Hepatocyte (in vitro differentiated cells): ENCODE data around the gene STK32B.
"Not testable (repeated sequence)": the region's sequence is repeated elsewhere in the genome, so short reads cannot be mapped to it uniquely, and the experiment has no call there.

Experiments used
- CTCF ChIP-seq: fragments of 200-600 bp; sonication (generic); IDR thresholded peaks from 2 replicates; pipeline ENCODE4 v1.5.1; 2016; ENCODE audit warnings: antibody characterized with exemption, mild to moderate bottlenecking; ENCODE audit not compliant: poor library complexity
- EZH2 ChIP-seq: fragments of 200-600 bp; sonication (generic); IDR thresholded peaks from 2 replicates; pipeline ENCODE4 v1.6.1; 2016; ENCODE audit warnings: antibody characterized with exemption, mild to moderate bottlenecking, borderline replicate concordance
- EZH2phosphoT487 ChIP-seq: fragments of 200-600 bp; sonication (generic); IDR thresholded peaks from one replicate; pipeline ENCODE4 v1.6.1; 2018; ENCODE audit warnings: antibody characterized with exemption, mild to moderate bottlenecking, low read depth, moderate library complexity; ENCODE audit not compliant: unreplicated experiment, severe bottlenecking

- not testable (repeated sequence) for TF ChIP-seq CTCF, EZH2, EZH2phosphoT487
Observed at GRCh38 chr4:5006932-5007331, 44.3 kb upstream of the STK32B start.
